RWPE1 (cell line): ENCODE data around the gene CARM1.
A peak's percentile ranks its signal among the peaks of the same experiment; 100 is the strongest.

ENCODE experiments used
- CTCF ChIA-PET: fragments of 350-600 bp; sonication (Branson Sonifier 250); formaldehyde crosslinking; extraction: SDS; loops from one replicate; lab custom pipeline; 2021; lab: Yijun Ruan, JAX
- POLR2A ChIA-PET: fragments of 400-600 bp; formaldehyde crosslinking; extraction: SDS; loops from one replicate; lab custom pipeline; 2020; ENCODE audit warnings: antibody characterized with exemption; ENCODE audit not compliant: low non-redundant PET; lab: Yijun Ruan, JAX
- DNase-seq: peaks from one replicate; pipeline ENCODE4 v3.0.0; 2012; ENCODE audit warnings: low spot score
- H3K27ac ChIP-seq: fragments of 450-650 bp; 2 replicates; pipeline ENCODE4 v1.5.1; 2017
- CTCF ChIP-seq: fragments of 450-650 bp; conservative IDR thresholded peaks from 2 replicates; pipeline ENCODE4 v1.5.1; 2017; ENCODE audit warnings: low read depth, mild to moderate bottlenecking

Gene CARM1

GRCh38 chr19:10911579-10912363 lies 40.4 kb downstream of the CARM1 start:
- peak overlapping the region; percentile 50 for H3K27ac ChIP-seq
- ChIA-PET CTCF (interaction anchor here (0.6 kb wide), 1 partner anchor 195 kb away, joined by 6 read pairs; no protein-coding TSS in a partner anchor), POLR2A (no interaction called here)
- no peak for DNase-seq
- TF ChIP-seq CTCF = no peak

- ChIA-PET CTCF (interaction anchor here (0.6 to 1.1 kb wide), 2 partner anchors 48 to 196 kb away, joined by 4 to 6 read pairs; no protein-coding TSS in a partner anchor), POLR2A (no interaction called here)
- H3K27ac ChIP-seq = 0 out of 2 replicates have a peak overlapping the region, but pooled peaks have one; percentile 94
- TF ChIP-seq CTCF = no peak
- DNase-seq = no peak
Observed at GRCh38 chr19:10912619-10913018, 41.3 kb downstream of the CARM1 start.

GRCh38 chr19:10913716-10914340 lies 42.5 kb downstream of the CARM1 start:
- DNase-seq = no peak
- POLR2A ChIA-PET = no interaction called here
- CTCF ChIA-PET = interaction anchor here (0.6 kb wide), 2 partner anchors 27 to 437 kb away, joined by 3 to 6 read pairs; no protein-coding TSS in a partner anchor
- TF ChIP-seq CTCF = no peak
- H3K27ac ChIP-seq = peak overlapping the region; percentile 94

- ChIA-PET CTCF (interaction anchor here (0.7 to 1.7 kb wide), 2 partner anchors 44 to 54 kb away, joined by 3 to 7 read pairs; partner anchors contain the start of gene CARM1), POLR2A (no interaction called here)
- TF ChIP-seq CTCF = no peak; the same call in 1 of the 2 replicates
- peak overlapping the region; percentile 94 for H3K27ac ChIP-seq
- DNase-seq = peak; percentile 80
Observed at GRCh38 chr19:10915130-10916091, 44.1 kb downstream of the CARM1 start.

- DNase-seq = no peak
- ChIA-PET CTCF (interaction anchor here (0.5 to 1.1 kb wide), 2 partner anchors 44 to 52 kb away, joined by 3 read pairs; no protein-coding TSS in a partner anchor), POLR2A (no interaction called here)
- TF ChIP-seq CTCF = no peak
- peak overlapping the region; percentile 94 for H3K27ac ChIP-seq
Observed at GRCh38 chr19:10916602-10917001, 45.2 kb downstream of the CARM1 start.
